ENCODE results near the gene TNRC6A. TPM values are rescaled to one million over a fixed set of nuclear protein-coding genes. Genes with fewer than 3 reads are reported as not detected.
A peak's percentile ranks its signal among the peaks of the same experiment; 100 is the strongest.
"Not testable (repeated sequence)": the region's sequence is repeated elsewhere in the genome, so short reads cannot be mapped to it uniquely, and the experiment has no call there.

The TNRC6A gene
- total RNA-seq, 1 donor from 2014 or later: 92.5 TPM

DNA sequence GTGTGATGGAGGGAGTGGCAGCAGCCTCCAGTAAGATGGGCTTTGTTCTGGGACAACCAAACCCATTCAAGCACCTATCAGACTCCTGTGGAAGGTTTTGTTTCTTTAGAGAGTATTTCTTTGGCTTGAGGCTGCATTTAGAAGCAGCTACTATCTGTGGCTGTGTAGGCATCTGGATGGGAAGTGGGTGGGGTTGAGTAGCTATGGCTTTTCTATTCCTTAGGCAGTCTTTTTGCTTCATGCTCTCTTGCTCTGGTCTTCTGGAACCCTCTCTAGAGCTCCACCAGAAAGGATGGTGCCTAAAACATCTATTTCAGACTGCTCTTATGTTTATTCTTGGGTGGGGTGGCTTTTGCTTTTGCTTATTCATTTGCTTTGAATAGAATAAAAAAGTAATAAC is 19.9 kb downstream of the TNRC6A start:
- peaks cover 5% of the 10 kb centered on the region for H3K36me3 Mint-ChIP-seq (ENCODE audit: insufficient read depth)
- TF ChIP-seq, protein P1, sequence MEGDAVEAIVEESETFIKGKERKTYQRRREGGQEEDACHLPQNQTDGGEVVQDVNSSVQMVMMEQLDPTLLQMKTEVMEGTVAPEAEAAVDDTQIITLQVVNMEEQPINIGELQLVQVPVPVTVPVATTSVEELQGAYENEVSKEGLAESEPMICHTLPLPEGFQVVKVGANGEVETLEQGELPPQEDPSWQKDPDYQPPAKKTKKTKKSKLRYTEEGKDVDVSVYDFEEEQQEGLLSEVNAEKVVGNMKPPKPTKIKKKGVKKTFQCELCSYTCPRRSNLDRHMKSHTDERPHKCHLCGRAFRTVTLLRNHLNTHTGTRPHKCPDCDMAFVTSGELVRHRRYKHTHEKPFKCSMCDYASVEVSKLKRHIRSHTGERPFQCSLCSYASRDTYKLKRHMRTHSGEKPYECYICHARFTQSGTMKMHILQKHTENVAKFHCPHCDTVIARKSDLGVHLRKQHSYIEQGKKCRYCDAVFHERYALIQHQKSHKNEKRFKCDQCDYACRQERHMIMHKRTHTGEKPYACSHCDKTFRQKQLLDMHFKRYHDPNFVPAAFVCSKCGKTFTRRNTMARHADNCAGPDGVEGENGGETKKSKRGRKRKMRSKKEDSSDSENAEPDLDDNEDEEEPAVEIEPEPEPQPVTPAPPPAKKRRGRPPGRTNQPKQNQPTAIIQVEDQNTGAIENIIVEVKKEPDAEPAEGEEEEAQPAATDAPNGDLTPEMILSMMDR (IDR thresholded peaks at IDR 0.05; ENCODE audit: unreplicated experiment): no peak

DNA sequence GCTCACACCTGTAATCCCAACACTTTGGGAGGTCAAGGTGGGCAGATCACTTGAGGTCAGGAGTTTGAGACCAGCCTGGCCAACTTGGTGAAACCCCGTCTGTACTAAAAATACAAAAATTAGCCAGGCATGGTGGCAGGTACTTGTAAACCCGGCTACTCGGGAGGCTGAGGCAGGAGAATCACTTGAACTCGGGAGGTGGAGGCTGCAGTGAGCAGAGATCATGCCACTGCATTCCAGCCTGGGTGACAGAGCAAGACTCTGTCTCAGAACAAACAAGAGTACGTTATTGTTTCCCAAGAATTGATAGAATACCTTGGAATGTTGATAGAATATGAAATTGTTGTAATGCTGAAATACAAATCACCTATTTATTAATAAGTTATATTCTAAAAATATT is 20.4 kb downstream of the TNRC6A start:
- not testable (repeated sequence) for H3K27me3 Mint-ChIP-seq; H3K4me3 Mint-ChIP-seq (ENCODE audit: low read depth); DNase-seq (ENCODE audit: low spot score, unreplicated experiment); H3K9me3 Mint-ChIP-seq (ENCODE audit: low read depth); H3K27ac Mint-ChIP-seq; H3K36me3 Mint-ChIP-seq (ENCODE audit: insufficient read depth)
- peaks cover 14% of the 10 kb centered on the region for H3K4me1 Mint-ChIP-seq (ENCODE audit: low read depth)

More for the DNA sequence above, 19.9 kb downstream of the TNRC6A start:
- no peak overlapping the region for H3K27ac Mint-ChIP-seq
- DNase-seq (ENCODE audit: low spot score, unreplicated experiment): no peak
- H3K4me3 Mint-ChIP-seq (ENCODE audit: low read depth): no peak overlapping the region
- no peaks in the 10 kb centered on the region for H3K27me3 Mint-ChIP-seq
- H3K4me1 Mint-ChIP-seq (ENCODE audit: low read depth): peaks cover 14% of the 10 kb centered on the region
- H3K9me3 Mint-ChIP-seq (ENCODE audit: low read depth): no peaks in the 10 kb centered on the region

DNA sequence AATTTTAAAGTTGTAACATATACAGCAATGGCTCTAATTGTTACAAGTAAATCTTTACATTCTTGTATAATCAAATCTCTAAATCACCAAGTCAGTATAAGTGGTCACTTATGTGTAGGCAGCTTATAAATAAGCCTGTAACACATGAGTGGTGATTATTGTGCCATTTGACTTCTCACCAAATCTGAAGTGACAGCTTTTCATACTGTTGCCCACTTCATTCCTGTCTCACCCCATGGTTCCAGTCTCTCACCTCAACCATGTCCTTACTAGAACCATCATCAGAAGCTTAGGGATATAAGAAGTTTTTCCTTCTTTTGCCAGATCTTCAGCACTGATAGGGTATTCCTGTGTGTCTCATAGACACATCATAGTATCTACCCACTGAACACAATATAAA is 23.5 kb downstream of the TNRC6A start:
- H3K36me3 Mint-ChIP-seq (ENCODE audit: insufficient read depth): no peaks in the 10 kb centered on the region
- H3K27ac Mint-ChIP-seq: peak overlapping the region; percentile 49
- H3K9me3 Mint-ChIP-seq (ENCODE audit: low read depth): no peaks in the 10 kb centered on the region
- TF ChIP-seq, protein P1 (IDR thresholded peaks at IDR 0.05; ENCODE audit: unreplicated experiment): no peak
- no peak overlapping the region for H3K4me3 Mint-ChIP-seq (ENCODE audit: low read depth)
- H3K27me3 Mint-ChIP-seq: no peaks in the 10 kb centered on the region
- H3K4me1 Mint-ChIP-seq (ENCODE audit: low read depth): peaks cover 2% of the 10 kb centered on the region
- no peak for DNase-seq (ENCODE audit: low spot score, unreplicated experiment)

DNA sequence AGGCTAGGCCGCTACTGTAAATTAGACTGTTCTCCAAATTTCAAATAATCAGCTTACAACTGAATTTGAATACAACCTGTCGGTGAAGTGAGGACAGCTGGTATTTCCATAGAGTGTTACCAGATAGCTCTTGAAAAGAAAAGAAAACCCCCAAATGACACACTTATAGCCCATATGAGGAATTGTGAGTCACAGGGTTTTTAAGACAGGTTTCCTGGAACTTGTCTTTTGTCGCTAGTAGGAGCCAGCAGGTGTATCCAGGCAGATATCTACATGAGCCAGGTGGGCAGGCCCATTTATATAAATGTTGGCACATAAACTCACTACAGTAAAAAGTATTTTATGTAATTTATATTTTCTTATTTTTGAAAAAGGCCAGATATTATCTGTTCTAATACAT is 24.0 kb downstream of the TNRC6A start:
- Mint-ChIP-seq H3K4me3 (ENCODE audit: low read depth) (no peak overlapping the region), H3K36me3 (ENCODE audit: insufficient read depth) (no peaks in the 10 kb centered on the region), H3K9me3 (ENCODE audit: low read depth) (no peaks in the 10 kb centered on the region), H3K27ac (peak overlapping the region; percentile 49), H3K4me1 (ENCODE audit: low read depth) (peaks cover 2% of the 10 kb centered on the region), H3K27me3 (no peaks in the 10 kb centered on the region)
- DNase-seq (ENCODE audit: low spot score, unreplicated experiment): no peak
- TF ChIP-seq, protein P1 (IDR thresholded peaks at IDR 0.05; ENCODE audit: unreplicated experiment): no peak

DNA sequence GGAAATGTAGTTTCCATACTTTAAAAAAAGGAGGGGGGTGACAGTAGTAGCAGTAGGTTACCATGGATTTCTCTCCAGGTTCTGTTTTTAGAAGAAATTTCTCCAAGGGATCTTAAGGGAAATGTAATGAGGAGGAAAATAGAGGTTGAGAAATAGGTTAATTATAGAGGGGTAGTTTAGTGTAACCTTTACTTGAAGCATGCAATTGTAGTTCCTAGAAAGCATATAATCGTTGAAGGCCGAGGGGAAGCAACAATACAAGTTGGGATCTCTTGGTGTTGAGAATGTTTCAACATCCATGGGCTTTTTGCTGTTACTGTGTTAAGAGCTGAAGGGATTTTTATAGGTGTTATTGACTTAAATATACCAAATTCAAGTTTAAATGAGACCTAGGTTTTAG is 25.1 kb downstream of the TNRC6A start:
- TF ChIP-seq, protein P1 (IDR thresholded peaks at IDR 0.05; ENCODE audit: unreplicated experiment): no peak
- H3K4me3 Mint-ChIP-seq (ENCODE audit: low read depth): no peak overlapping the region
- H3K27ac Mint-ChIP-seq: no peak overlapping the region
- H3K36me3 Mint-ChIP-seq (ENCODE audit: insufficient read depth): no peaks in the 10 kb centered on the region
- H3K4me1 Mint-ChIP-seq (ENCODE audit: low read depth): peaks cover 2% of the 10 kb centered on the region
- no peaks in the 10 kb centered on the region for H3K9me3 Mint-ChIP-seq (ENCODE audit: low read depth)
- no peak for DNase-seq (ENCODE audit: low spot score, unreplicated experiment)
- no peaks in the 10 kb centered on the region for H3K27me3 Mint-ChIP-seq

DNA sequence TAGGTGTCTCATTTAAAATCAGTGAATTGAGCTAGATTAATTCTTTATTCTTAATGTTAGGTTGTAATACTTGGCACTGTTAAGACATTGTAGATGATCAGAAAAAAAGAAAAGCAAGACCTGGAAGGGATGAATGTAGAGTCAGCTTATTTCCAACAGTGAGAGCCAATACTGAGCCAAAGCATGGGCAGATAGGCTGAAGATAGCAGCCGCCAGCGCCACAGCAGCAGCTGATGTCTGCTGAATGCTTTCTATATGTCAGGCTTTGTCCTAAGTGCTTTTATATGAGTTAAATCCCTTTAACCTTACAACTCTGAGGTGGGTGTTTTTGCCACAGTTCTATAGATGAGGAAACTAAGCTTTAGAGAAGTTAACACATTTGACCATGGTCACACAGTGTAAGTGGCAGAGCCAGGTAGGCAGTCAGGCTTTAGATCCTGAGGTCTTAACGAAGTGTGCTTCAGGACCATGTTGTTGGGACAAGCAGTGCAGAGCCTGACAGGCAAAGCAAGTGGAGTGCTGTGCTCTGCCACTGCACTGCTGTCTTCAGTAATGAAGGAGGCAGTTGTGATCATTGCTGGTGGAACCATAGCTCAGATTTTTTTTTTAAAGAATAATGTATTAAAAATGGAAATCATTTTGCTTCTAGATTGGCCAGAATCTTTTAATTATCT is 25.9 kb downstream of the TNRC6A start:
- no peak for DNase-seq (ENCODE audit: low spot score, unreplicated experiment)
- H3K9me3 Mint-ChIP-seq (ENCODE audit: low read depth): no peaks in the 10 kb centered on the region
- H3K36me3 Mint-ChIP-seq (ENCODE audit: insufficient read depth): no peaks in the 10 kb centered on the region
- H3K4me1 Mint-ChIP-seq (ENCODE audit: low read depth): peaks cover 2% of the 10 kb centered on the region
- H3K27me3 Mint-ChIP-seq: no peaks in the 10 kb centered on the region
- H3K4me3 Mint-ChIP-seq (ENCODE audit: low read depth): no peak overlapping the region
- TF ChIP-seq, protein P1 (IDR thresholded peaks at IDR 0.05; ENCODE audit: unreplicated experiment): no peak
- H3K27ac Mint-ChIP-seq: no peak overlapping the region

Data from progenitor cell of endocrine pancreas (in vitro differentiated cells).